ENCODE data around the gene TUBD1. TPM values are rescaled to one million over a fixed set of nuclear protein-coding genes. Genes with fewer than 3 reads are reported as not detected.
A peak's percentile ranks its signal among the peaks of the same experiment; 100 is the strongest.

Gene TUBD1
- total and polyA plus RNA-seq, 2 of the 13 experiments (the other 11 are each of a cell fraction or from before 2014, with no cell fraction given) = 18.2 to 25.9 TPM

DNA sequence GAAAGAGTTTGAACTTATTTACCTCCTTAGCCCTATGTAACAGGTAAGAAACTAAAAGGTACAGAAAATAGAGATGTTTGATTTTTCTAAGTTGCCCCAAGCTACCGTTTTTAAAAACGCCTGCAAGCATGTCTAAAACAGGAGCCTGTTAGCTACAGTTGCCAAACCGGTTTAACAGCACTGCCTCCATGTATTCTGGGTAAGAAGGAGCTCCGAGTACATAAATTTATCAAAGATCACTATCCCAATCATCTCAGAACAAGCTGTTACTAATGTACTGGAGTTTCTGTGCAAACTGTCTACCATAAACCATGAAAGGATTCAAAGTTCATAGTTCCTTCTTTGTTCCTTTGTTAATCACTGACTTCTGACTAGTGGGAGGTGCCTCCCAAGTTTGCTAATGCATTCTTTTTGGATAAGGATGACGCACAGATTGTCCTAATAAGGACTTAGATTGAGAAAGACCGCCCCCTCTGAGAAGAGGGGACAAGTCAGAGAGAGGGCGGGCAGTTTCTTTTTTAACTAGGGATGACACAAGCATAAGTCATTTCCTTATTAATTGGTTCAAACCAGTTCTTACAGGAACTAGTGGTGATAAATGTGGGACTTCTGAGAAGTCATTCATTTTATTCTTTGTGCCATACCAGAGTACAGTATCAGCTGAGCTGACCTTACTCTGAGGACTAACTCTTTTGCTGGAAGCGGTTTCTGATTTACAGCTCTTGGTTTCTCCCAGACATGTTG is 55.3 kb downstream of the TUBD1 start (continued):
- no peak for TF ChIP-seq ZBTB7A (CRISPR knock-in tag; IDR thresholded peaks at IDR 0.05)
- peak; percentile 24 for TF ChIP-seq JARID2 (CRISPR knock-in tag; IDR thresholded peaks at IDR 0.05; ENCODE audit: insufficient replicate concordance)
- TF ChIP-seq GABPB1 (CRISPR knock-in tag; IDR thresholded peaks at IDR 0.05) = no peak
- TF ChIP-seq, protein P1, sequence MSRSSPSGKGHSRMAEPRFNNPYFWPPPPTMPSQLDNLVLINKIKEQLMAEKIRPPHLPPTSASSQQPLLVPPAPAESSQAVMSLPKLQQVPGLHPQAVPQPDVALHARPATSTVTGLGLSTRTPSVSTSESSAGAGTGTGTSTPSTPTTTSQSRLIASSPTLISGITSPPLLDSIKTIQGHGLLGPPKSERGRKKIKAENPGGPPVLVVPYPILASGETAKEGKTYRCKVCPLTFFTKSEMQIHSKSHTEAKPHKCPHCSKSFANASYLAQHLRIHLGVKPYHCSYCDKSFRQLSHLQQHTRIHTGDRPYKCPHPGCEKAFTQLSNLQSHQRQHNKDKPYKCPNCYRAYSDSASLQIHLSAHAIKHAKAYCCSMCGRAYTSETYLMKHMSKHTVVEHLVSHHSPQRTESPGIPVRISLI (CRISPR knock-in tag; IDR thresholded peaks at IDR 0.05; ENCODE audit: borderline replicate concordance) = peak; percentile 73; the same call in 1 of the 2 replicates
- TF ChIP-seq YY1 (IDR thresholded peaks at IDR 0.05; ENCODE audit: insufficient read depth, insufficient replicate concordance, low read depth, low read length) = peak; percentile 33
- TF ChIP-seq KLF11 (CRISPR knock-in tag; IDR thresholded peaks at IDR 0.05) = peak; percentile 92
- TF ChIP-seq NFIB (CRISPR knock-in tag; IDR thresholded peaks at IDR 0.05; ENCODE audit: borderline replicate concordance) = no peak
- TF ChIP-seq HMGA1 (CRISPR knock-in tag; conservative IDR thresholded peaks at IDR 0.05) = no peak
- TF ChIP-seq, protein P2, sequence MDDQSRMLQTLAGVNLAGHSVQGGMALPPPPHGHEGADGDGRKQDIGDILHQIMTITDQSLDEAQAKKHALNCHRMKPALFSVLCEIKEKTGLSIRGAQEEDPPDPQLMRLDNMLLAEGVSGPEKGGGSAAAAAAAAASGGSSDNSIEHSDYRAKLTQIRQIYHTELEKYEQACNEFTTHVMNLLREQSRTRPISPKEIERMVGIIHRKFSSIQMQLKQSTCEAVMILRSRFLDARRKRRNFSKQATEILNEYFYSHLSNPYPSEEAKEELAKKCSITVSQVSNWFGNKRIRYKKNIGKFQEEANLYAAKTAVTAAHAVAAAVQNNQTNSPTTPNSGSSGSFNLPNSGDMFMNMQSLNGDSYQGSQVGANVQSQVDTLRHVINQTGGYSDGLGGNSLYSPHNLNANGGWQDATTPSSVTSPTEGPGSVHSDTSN (CRISPR knock-in tag; IDR thresholded peaks at IDR 0.05; ENCODE audit: borderline replicate concordance) = 0 out of 2 replicates have a peak, but pooled peaks have one; percentile 53
- TF ChIP-seq PLRG1 (conservative IDR thresholded peaks at IDR 0.05) = no peak
- peak; percentile 91 for TF ChIP-seq ISL2 (CRISPR knock-in tag; IDR thresholded peaks at IDR 0.05)
- TF ChIP-seq FOXJ3 (CRISPR knock-in tag; IDR thresholded peaks at IDR 0.05; ENCODE audit: borderline replicate concordance) = peak; percentile 90; the same call in 1 of the 2 replicates
- peak; percentile 25 for TF ChIP-seq XBP1 (CRISPR knock-in tag; IDR thresholded peaks at IDR 0.05)
- no peak; the same call in 1 of the 2 replicates for TF ChIP-seq FOXO1 (CRISPR knock-in tag; IDR thresholded peaks at IDR 0.05)
- peak; percentile 48; the same call in 1 of the 2 replicates for TF ChIP-seq MTF1 (CRISPR knock-in tag; IDR thresholded peaks at IDR 0.05)
- no peak for TF ChIP-seq ZNF879 (CRISPR knock-in tag; IDR thresholded peaks at IDR 0.05)
- TF ChIP-seq CBX1 (IDR thresholded peaks at IDR 0.05; ENCODE audit: low read depth) = peak; percentile 47
- TF ChIP-seq TFDP2 (CRISPR knock-in tag; IDR thresholded peaks at IDR 0.05) = peak; percentile 84
- TF ChIP-seq PAX8 (CRISPR knock-in tag; IDR thresholded peaks at IDR 0.05; ENCODE audit: borderline replicate concordance) = no peak
- TF ChIP-seq ZNF180 (CRISPR knock-in tag; IDR thresholded peaks at IDR 0.05; ENCODE audit: borderline replicate concordance, low read depth) = no peak
- TF ChIP-seq ZMYM3 (CRISPR knock-in tag; IDR thresholded peaks at IDR 0.05) = no peak; the same call in 1 of the 2 replicates
- peak; percentile 69 for TF ChIP-seq ZNF12 (CRISPR knock-in tag; IDR thresholded peaks at IDR 0.05)
- TF ChIP-seq SOX5 (CRISPR knock-in tag; IDR thresholded peaks at IDR 0.05; ENCODE audit: borderline replicate concordance) = peak; percentile 99
- TF ChIP-seq NFIC (IDR thresholded peaks at IDR 0.05; ENCODE audit: low read length) = peak; percentile 69
- TF ChIP-seq ZBTB7B (CRISPR knock-in tag; IDR thresholded peaks at IDR 0.05) = no peak
- TF ChIP-seq DMAP1 (CRISPR knock-in tag; IDR thresholded peaks at IDR 0.05) = peak; percentile 74
- TF ChIP-seq TCF7 (IDR thresholded peaks at IDR 0.05; ENCODE audit: low read depth) = peak; percentile 90
- TF ChIP-seq ZFP82 (CRISPR knock-in tag; IDR thresholded peaks at IDR 0.05; ENCODE audit: borderline replicate concordance) = peak; percentile 73; the same call in 1 of the 2 replicates
- peak; percentile 87 for TF ChIP-seq CREB1 (IDR thresholded peaks at IDR 0.05)
- TF ChIP-seq CREB1 (CRISPR knock-in tag; IDR thresholded peaks at IDR 0.05) = peak; percentile 89
- no peak for TF ChIP-seq RBAK (CRISPR knock-in tag; IDR thresholded peaks at IDR 0.05)
